HL-60 (cell line): ENCODE measurements around the gene MAGI2.

ENCODE experiments used
- CTCF ChIP-seq: IDR thresholded peaks from one replicate; pipeline ENCODE4 v1.5.1; 2011; ENCODE audit warnings: low read length, control low read depth, inconsistent platforms; ENCODE audit not compliant: insufficient read depth
- POLR2AphosphoS5 ChIP-seq: IDR thresholded peaks from 2 replicates; pipeline ENCODE4 v1.6.1; 2012; ENCODE audit warnings: low read depth

GRCh38 chr7:78686189-78686588 lies 767.3 kb downstream of the MAGI2 start:
- TF ChIP-seq POLR2AphosphoS5 (no peak), CTCF (no peak)
